Measurements from ENCODE around the gene HTRA1.

The HTRA1 gene

DNA sequence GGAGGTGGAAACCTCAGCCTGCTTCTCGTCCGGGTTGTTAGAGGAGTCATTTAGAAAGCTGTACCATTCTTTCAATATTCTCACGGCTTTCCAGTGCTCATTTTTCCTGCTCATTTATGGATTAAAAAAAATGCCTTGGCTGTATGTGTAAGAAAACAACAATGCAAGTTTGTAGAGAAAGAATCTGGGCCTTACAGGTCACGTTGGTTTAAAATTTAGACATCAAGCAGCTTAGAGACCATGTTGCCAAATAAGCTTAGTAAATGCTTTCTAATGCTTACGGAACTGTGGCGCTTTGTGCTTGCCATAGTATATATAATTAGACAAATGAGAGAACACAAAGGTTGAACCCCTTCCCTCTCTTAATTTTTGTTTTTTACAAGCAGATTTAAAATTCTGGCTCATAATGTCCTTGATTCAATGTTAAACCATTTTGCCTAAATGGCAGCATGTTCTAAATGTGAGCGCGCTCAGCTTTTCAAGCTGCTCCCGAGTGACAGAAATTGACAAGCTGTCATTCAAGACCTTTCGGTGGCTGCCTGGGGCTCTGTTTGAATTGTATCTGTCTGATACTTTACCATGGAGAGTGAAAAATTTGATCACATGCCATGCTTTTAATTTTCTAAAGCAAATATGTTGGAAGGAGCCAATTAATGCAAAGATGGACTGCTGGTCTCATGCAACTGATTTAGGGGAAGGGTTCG lies 5.8 kb upstream of the HTRA1 start:
- no peak for DNase-seq

DNA sequence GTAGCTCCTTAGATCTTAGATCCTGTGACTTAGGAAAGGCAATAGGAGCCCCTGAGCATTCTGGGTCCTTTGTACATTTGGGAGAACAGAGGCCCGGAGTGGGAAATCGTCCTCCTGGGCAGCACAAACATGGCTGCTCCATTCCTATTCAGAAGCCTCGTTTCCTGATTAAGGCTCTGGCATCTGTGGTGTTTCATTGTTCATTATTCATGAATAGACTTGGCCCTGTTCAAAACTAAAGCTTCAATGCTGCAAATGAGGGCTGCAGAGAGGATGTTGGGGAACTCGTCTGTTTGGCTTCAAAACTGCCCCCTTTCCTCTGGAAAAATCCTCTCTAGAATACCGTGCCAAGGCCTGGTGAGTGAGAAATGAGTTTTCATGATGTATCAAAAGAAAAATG lies 3.4 kb upstream of the HTRA1 start:
- DNase-seq: no peak

DNA sequence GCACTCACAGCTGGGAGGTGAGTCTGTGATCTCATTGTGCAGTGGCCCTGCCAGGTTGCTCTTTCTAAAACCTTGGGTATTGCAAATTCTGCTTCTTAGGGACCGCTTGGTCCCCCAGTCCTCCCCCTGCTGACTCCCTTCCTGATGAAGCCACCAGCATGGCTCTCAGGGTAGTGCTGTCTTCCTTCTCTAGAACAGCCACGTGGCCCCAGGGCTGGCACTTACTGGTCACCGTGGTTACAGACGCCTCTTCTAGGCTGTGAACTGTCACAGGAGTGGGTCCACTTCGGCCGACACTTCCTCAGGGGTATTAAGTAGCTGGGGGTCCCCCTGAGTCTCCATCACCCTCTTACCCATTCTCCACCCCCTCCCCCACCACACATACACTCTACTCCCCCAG lies 2.7 kb upstream of the HTRA1 start:
- DNase-seq: no peak

GRCh38 chr10:122459561-122460273 lies 1.6 kb upstream of the HTRA1 start:
- DNase-seq: no peak

DNA sequence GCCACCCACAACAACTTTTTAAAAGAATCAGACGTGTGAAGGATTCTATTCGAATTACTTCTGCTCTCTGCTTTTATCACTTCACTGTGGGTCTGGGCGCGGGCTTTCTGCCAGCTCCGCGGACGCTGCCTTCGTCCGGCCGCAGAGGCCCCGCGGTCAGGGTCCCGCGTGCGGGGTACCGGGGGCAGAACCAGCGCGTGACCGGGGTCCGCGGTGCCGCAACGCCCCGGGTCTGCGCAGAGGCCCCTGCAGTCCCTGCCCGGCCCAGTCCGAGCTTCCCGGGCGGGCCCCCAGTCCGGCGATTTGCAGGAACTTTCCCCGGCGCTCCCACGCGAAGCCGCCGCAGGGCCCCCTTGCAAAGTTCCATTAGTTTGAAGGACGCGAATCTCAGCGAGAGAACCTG lies 461 bp upstream of the HTRA1 start:
- DNase-seq: no peak

GRCh38 chr10:122461729-122462532 lies 578 bp downstream of the HTRA1 start:
- peak in 1 of 6 experiments; percentile 1 for DNase-seq

DNA sequence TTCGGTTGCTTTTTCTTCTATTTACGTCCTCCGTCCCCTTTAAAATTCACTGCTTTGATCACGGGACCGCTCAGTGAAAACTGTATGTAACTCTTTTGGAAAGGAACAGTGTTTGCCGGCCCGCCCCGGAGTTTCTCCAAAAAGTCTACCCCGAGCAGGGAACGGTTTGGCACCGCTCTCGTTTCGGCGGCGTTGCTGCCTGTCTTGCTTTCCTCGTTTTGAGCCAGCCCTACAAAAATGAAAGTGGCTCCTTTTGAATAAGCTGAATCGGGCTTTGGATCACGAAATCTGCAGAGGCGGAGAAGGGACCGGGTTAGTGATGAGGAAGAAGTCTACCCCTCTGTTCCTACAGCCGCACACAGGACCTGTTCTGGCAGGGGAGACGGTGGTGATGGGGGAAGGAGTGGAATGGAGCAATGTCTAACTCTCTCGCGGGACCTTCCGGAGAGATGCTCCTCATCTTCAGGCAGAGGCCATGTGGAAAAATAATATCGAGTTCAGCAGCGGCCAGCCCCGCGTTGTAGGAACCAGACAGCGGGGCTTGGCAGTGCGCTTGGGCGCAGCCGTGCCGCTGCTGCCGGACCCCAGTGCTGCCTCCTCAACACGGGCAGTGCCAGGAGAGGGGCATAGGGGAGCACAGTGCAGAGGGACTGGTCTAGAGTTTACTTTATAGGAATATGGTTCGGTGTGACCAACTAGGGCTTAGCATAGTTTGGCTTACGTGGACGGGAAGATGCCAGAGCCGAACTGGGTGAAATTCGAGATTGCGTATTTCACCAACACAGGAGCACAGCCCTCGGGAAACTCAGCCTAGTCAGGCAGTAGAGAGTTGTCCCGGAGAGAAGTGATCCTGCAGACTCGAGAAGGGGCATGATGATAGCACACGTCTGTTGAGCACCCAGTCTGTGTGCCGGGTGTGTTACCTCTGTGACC lies 1.4 kb downstream of the HTRA1 start:
- no peak for DNase-seq

DNA sequence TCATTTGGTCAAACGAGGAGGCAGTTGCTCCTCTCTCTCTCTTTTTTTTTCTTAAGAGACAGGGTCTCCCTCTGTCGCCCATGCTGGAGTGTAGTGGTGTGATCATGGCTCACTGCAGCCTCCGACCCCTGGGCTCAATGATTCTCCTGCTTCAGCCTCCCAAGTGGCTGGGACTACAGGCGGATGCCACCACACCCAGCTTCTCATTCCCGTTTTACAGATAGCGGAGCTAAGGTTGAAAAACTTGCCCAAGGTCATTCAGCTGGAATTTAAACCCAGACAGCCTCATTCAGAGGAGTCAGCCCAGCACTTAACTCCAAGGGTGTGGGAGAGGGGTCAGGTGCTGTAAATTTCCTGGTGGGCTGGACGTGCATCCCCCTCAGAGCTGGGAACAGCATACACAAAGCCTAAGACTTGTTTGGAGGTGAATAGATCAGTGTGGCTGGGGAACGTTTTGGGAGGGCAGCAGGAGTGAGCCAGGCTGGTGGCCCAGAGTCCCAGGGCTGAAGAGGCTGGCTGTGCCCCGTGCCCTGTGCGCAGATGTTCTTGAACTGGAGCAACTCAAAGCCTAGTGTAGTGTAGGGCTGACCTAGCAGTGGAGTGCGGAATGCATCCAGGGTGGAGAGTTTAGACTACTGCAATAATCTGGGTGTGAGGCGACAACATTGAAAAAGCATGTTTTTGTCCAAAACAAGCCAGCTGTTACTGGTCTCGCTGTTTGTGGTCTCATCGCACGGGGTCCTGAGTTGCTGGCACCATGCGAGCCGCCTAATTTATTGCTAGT lies 2.3 kb downstream of the HTRA1 start:
- no peak for DNase-seq

DNA sequence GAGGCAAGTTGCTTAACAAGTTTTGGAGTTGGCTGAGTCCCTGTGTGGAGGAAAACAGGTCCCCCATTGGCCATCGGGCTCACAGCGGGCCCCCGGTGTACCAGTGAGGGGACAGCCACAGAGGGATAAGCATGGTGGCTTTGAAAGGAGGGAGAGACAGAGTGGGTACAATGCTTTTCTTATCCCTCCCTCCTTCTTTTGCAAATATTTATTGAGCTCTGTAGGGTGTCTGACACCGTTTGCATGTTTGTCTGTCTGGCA lies 2.8 kb downstream of the HTRA1 start:
- no peak for DNase-seq

DNA sequence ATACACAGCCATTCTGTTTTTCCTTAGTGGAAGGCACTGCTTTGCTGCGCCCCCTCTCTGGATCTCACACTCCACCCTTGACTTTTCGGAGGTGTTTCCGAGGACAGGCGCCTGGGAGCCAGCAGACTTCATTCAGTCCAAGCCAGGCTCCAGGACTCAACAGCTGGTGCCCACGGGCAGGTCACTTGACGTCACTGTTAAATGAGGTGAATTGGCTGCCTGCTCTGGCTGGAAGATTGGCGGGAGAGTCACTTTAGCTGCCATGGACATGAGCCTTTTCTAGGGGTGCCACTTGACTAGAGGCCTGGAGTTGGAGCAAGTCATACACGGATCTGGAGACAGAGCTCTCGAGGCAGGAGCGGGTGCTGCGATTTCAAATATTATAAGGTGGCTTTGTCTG lies 3.2 kb downstream of the HTRA1 start:
- DNase-seq: no peak

DNA sequence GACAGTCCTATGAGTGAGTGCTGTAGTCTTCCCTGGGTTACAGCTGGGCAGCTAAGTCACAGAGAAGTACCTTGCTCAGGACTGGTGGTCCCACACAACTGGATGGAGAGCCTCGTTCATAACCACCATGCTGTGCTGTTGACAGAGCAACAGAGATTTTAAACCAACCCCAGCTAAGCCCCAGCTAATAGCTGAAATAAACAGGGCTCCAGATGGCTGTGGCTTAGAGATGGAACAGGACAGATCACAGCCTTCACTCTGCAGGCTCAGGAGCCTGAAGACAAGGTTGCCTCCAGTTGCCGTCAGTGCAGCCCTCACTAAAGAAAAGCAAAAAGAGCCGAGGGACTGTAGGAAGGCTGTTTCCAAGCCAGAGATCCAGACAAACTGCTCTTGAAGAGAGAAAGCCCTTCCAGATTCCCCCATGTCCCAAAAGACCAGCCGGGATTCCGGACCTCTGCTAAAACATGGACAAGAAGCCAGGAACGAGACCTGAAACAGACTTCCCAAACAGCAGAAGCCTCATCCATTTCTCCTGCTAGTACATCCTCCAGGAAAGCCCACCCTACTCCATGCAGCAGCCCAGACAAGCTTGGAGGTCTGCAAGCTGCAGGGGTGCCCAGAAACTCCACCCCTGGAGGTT lies 4.2 kb downstream of the HTRA1 start:
- no peak for DNase-seq

- DNase-seq: no peak
Observed at GRCh38 chr10:122466951-122467381, 5.6 kb downstream of the HTRA1 start.

DNA sequence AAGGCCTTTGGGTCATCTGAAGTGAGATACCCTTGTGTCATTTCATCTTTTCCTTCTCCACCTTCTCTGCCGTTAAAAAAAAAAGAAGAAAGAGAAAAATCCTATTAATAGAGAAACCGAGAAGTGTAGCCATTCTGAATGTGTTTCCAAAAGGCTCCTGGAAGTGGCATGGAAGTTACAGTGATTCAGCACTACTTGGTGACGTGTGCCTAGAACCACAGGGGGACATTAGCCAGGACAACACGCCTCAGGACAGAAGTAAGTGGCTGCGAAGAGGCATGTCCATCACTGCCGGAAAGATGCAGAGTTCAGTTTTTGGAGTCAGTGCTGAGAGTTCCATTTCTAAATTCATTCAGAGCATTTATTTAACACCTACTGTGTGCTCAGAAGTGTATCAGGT lies 6.3 kb downstream of the HTRA1 start:
- no peak for DNase-seq

DNA sequence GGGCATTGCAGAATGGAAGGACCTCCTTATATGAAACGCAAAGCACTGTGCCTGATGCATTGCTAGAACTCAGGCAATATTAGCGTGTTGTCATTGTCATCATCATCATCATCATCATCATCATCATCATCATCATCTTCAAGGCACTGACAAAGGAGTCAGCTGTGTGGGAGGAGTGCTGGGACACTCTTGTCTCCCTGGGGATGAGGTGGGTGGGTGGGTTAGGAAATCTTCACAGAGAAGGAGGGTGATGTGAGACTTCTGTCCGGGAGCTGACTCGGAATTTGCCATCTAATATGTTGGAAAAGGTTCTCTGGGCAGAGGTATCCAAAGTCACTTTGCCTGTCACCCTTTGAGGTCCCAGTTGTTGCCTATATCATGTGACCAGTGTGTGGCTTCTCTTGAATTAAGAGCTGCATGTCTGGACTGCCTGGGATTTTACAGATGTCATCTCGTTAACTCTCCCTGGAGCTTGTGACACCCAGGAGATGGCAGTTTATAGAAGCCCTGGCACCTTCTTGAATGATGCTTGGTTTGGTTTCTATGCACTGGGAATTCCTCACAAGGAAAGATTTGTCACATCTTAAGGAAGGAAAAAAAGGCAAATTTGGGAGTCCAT lies 7.1 kb downstream of the HTRA1 start:
- no peak for DNase-seq

DNA sequence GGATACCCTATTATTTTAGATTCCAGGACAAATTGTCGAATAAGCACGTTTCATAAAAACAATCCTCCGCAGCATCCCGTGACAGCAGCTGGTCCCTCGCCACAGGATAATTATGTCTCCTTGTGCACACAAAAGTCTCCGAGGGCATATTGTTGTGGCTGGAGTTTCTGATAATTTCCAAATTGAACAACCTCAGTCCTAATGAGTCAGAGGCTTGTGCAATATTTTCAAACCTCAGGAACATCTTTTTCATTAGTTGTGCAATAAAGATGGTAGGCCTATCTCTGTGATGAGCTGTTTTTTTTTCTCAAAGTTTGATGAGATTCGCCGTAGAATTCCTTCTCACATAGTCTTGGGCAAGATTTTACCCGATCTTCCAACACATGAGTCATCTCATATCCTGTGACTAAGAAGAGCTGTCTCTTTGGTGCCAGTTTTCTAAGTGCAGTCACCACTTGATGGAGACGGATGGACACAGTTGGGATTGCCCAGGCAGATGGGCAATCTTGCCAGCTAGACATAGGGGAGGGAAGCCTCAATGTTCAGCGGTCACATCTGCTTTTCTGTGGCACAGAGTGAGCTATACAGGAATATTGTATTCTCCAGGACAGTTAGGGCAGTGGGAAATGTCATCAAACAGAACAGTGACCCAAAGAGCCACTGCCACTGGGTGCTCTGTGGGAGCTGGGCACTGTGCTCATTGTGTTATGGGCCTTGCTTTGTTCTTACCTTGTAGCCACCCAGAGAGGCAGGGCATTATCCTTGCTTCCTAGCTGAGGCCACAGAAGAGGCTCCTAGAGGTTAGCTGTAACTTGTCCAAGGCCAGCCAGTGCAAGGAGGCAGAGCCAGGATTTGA lies 7.8 kb downstream of the HTRA1 start:
- no peak for DNase-seq

DNA sequence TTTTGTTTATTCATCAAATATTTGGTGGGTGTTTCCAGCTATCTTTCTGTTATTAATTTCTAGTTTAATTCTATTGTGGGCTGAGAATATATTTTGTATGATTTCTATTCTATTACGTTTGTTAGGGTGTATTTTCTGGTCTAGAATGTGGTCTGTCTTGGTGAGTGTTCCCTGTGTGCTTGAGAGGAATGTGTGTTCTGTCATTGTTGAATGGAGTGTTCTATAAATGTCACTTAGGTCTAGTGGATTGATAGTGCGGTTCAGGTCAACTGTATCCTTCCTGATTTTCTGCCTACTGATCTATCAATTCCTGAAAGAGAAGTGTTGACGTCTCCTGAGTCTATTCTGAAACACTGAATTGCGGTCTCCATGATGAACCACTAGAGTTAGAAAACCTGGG lies 8.5 kb downstream of the HTRA1 start:
- DNase-seq: no peak

GRCh38 chr10:122471531-122472177 lies 10.3 kb downstream of the HTRA1 start:
- DNase-seq: no peak

DNA sequence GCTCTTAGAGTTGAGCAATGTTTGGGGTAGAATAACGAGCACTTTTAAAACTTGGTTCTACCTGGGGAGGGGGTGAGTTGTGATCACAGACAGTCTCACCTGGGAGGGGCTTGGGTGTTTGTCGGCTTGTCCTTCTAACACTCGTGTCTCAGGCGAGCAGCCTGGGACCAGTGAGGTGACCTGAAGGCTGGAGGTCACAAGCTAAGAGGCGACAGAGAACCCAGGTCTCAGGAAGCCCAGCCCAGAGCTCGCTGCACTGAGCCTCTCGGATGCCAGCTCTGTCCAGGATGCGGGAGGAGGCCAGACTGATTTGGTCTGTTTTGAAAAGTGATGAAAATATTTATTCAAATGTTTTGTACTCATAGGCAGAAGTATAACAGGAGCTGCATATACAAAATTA lies 11.8 kb downstream of the HTRA1 start:
- no peak for DNase-seq

DNA sequence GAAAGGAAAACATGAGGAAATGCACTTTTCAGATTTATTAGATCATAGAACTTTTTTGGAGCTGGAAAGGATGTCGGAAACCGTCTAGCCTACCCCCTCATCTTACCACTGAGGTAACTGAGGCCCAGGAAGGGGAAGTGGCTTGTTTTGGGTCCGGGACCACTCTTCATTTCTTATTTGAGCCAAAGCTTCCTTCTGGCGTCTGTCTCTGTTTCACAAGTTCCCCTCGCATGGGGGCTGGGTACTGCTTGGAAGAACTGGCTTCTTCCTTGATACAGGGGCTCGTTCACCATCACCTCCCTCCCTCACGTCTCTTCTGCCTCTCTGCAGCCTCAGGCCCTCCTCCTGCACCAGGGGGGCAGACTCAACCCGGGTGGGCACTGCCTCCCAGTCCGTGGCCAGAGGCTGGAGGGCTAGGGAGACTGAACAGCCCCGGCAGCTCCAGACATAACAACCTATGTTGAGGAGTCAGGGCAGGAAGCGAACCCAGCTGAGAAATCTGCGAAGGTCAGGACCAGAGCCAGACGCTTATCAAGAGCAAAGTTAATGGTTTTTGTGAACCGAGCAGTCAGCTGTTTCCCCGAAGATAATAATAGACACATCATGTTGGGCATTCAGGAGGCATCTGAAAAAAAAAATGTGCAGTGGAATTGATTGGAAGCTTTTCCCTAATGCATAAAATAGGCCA lies 12.9 kb downstream of the HTRA1 start:
- DNase-seq: no peak
